Measurements from ENCODE around the gene MKLN1. TPM values are rescaled to one million over a fixed set of nuclear protein-coding genes. Genes with fewer than 3 reads are reported as not detected.

The MKLN1 gene
- total RNA-seq, 1 donor from 2014 or later = 48.4 TPM

DNA sequence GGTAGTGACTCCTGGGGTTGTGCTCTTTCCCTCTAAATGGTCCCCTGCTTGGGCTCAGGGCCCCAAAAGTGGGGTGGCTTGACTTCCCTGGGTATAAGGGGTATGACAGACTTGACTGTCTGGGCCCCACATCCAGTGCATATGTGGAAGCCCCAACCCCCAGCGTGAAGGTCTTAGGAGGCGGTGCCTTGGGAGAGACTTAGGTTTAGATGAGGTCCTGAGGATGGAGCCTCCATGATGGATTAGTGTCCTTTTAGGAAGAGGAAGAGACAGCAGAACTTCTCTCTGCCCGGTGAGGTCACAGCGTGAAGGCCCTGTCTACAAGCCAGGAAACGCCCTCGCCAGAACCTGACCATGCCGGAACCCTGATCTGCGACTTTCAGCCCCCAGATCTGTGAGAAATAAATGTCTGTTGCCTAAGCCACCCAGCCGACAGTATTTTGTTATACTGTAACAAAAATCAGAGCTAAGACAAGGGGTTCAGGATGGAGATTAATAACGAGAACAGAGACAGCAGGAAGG is 205.0 kb downstream of the MKLN1 start:
- no peak overlapping the region for H3K27ac ChIP-seq
- H3K36me3 ChIP-seq = no peaks in the 10 kb centered on the region
- DNase-seq (ENCODE audit: extremely low spot score in 2 of 2) = peak in 1 of 2 donors; percentile 90
- no peaks in the 10 kb centered on the region for H3K9me3 ChIP-seq
- H3K27me3 ChIP-seq = no peaks in the 10 kb centered on the region
- intact Hi-C loops (cut with DNase I) = no loop called here
- no peak for TF ChIP-seq POLR2A (IDR thresholded peaks at IDR 0.05)
- no peak for TF ChIP-seq CTCF (IDR thresholded peaks at IDR 0.05)
- TF ChIP-seq POLR2AphosphoS5 (IDR thresholded peaks at IDR 0.05; ENCODE audit: insufficient read depth in 1 of 2, low read depth in 1 of 2) = no peak
- H3K4me1 ChIP-seq = no peaks in the 10 kb centered on the region
- no peak overlapping the region for H3K4me3 ChIP-seq

- H3K4me3 ChIP-seq = no peak overlapping the region
- intact Hi-C loops (cut with DNase I) = no loop called here
- no peaks in the 10 kb centered on the region for H3K4me1 ChIP-seq
- TF ChIP-seq CTCF (IDR thresholded peaks at IDR 0.05) (no peak), POLR2AphosphoS5 (IDR thresholded peaks at IDR 0.05; ENCODE audit: insufficient read depth in 1 of 2, low read depth in 1 of 2) (no peak), POLR2A (IDR thresholded peaks at IDR 0.05) (no peak)
- no peak for DNase-seq (ENCODE audit: extremely low spot score in 2 of 2)
- no peaks in the 10 kb centered on the region for H3K9me3 ChIP-seq
- H3K27me3 ChIP-seq = no peaks in the 10 kb centered on the region
- no peaks in the 10 kb centered on the region for H3K36me3 ChIP-seq
- H3K27ac ChIP-seq = no peak overlapping the region
Measured at GRCh38 chr7:131533151-131533559, 205.5 kb downstream of the MKLN1 start.

GRCh38 chr7:131533566-131534561 is 206.2 kb downstream of the MKLN1 start:
- intact Hi-C loops (cut with DNase I) = no loop called here

GRCh38 chr7:131536361-131536849 is 208.7 kb downstream of the MKLN1 start:
- H3K36me3 ChIP-seq = no peaks in the 10 kb centered on the region
- H3K4me1 ChIP-seq = no peaks in the 10 kb centered on the region
- H3K9me3 ChIP-seq = no peaks in the 10 kb centered on the region
- TF ChIP-seq CTCF (IDR thresholded peaks at IDR 0.05) (no peak), POLR2A (IDR thresholded peaks at IDR 0.05) (no peak), POLR2AphosphoS5 (IDR thresholded peaks at IDR 0.05; ENCODE audit: insufficient read depth in 1 of 2, low read depth in 1 of 2) (no peak)
- H3K4me3 ChIP-seq = no peak overlapping the region
- intact Hi-C loops (cut with DNase I) = no loop called here
- no peaks in the 10 kb centered on the region for H3K27me3 ChIP-seq
- H3K27ac ChIP-seq = no peak overlapping the region
- DNase-seq (ENCODE audit: extremely low spot score in 2 of 2) = peak in 1 of 2 donors; percentile 94

More at GRCh38 chr7:131533566-131534561, 206.2 kb downstream of the MKLN1 start:
- Histone ChIP-seq H3K27ac (no peak overlapping the region), H3K4me3 (no peak overlapping the region), H3K4me1 (no peaks in the 10 kb centered on the region), H3K36me3 (no peaks in the 10 kb centered on the region), H3K27me3 (no peaks in the 10 kb centered on the region), H3K9me3 (no peaks in the 10 kb centered on the region)
- peak in 1 of 2 donors; percentile 87 for DNase-seq (ENCODE audit: extremely low spot score in 2 of 2)
- TF ChIP-seq POLR2A (IDR thresholded peaks at IDR 0.05) (no peak), CTCF (IDR thresholded peaks at IDR 0.05) (no peak), POLR2AphosphoS5 (IDR thresholded peaks at IDR 0.05; ENCODE audit: insufficient read depth in 1 of 2, low read depth in 1 of 2) (no peak)
